GM12878 (cell line): ENCODE data around the gene RRAD. TPM values are rescaled to one million over a fixed set of nuclear protein-coding genes. Genes with fewer than 3 reads are reported as not detected.
A peak's percentile ranks its signal among the peaks of the same experiment; 100 is the strongest.

Experiments used
- ATAC-seq: fragments of 200-7000 bp; cut with Tn5 transposase; 3 replicates; pipeline ENCODE4 v1.9.1; 2020; ENCODE audit warnings: mild to moderate bottlenecking, moderate library complexity
- BruUV-seq: library from RNA; stranded (reverse); fragments of 400-500 nt; replicated peaks from 2 replicates; lab custom pipeline; 2021; lab: Mats Ljungman, UMichigan
- CTCF ChIA-PET: fragments of 300-600 bp; sonication (Branson Sonifier 250); formaldehyde crosslinking; extraction: SDS; loops from one replicate; lab custom pipeline; 2021; ENCODE audit warnings: inconsistent platforms; lab: Yijun Ruan, JAX
- POLR2A ChIA-PET: fragments of 350-600 bp; formaldehyde crosslinking; extraction: SDS; loops from one replicate; lab custom pipeline; 2021; ENCODE audit warnings: inconsistent platforms; lab: Charles Lee
- RAD21 ChIA-PET: fragments of 300-600 bp; sonication (Branson Sonifier 250); formaldehyde crosslinking; loops from one replicate; lab custom pipeline; 2023; ENCODE audit warnings: antibody characterized with exemption; ENCODE audit not compliant: unreplicated experiment; lab: Charles Lee
- SMC1A ChIA-PET: fragments of 300-600 bp; sonication (Branson Sonifier 250); formaldehyde crosslinking; loops from one replicate; lab custom pipeline; 2023; ENCODE audit not compliant: unreplicated experiment, uncharacterized antibody; lab: Charles Lee
- DNase-seq: peaks from one replicate; pipeline ENCODE4 v3.0.0-alpha.2; 2011; ENCODE audit warnings: low read depth, low spot score
- FAIRE-seq: peaks from 3 replicates; lab custom pipeline; 2011; peaks lifted over from hg19 to GRCh38; lab: Jason Lieb, UNC
- H2AFZ ChIP-seq: 2 replicates; pipeline ENCODE4 v1.6.0; 2011; ENCODE audit warnings: low read depth, low read length, control low read depth; ENCODE audit not compliant: control insufficient read depth
- H3K27ac ChIP-seq: 2 replicates; pipeline ENCODE4 v1.5.1; 2011; ENCODE audit warnings: control low read depth; ENCODE audit not compliant: control insufficient read depth, insufficient read depth
- H3K27me3 ChIP-seq, 2 experiments: replicated peaks in 1 of 2; 2 replicates each; pipeline versions ENCODE4 v1.6.0 to v1.6.1; 2011; ENCODE audit warnings: low read length in 1 of 2; ENCODE audit not compliant: control insufficient read depth in 2 of 2, insufficient read depth in 2 of 2
- H3K36me3 ChIP-seq, 2 experiments: 2 replicates each; pipeline ENCODE4 v1.5.1; 2011; ENCODE audit warnings: low read length in 1 of 2; ENCODE audit not compliant: control insufficient read depth in 2 of 2, insufficient read depth in 2 of 2
- H3K4me1 ChIP-seq: 2 replicates; pipeline ENCODE4 v1.6.1; 2011; ENCODE audit warnings: mild to moderate bottlenecking, low read length, moderate library complexity, mixed read lengths; ENCODE audit not compliant: control insufficient read depth, insufficient read depth
- H3K4me2 ChIP-seq: 2 replicates; pipeline ENCODE4 v1.6.0; 2011; ENCODE audit warnings: control low read depth; ENCODE audit not compliant: control insufficient read depth, insufficient read depth
- H3K4me3 ChIP-seq: fragments of 200-600 bp; sonication (generic); 2 replicates; pipeline ENCODE4 v1.5.1; 2016
- H3K79me2 ChIP-seq: 2 replicates; pipeline ENCODE4 v1.6.0; 2011; ENCODE audit warnings: low read length; ENCODE audit not compliant: control insufficient read depth, insufficient read depth
- H3K9ac ChIP-seq: 2 replicates; pipeline ENCODE4 v1.8.0; 2011; ENCODE audit warnings: low read length, control low read depth, mixed read lengths; ENCODE audit not compliant: control insufficient read depth, insufficient read depth
- H3K9me3 ChIP-seq: replicated peaks from 3 replicates; pipeline ENCODE4 v1.5.1; 2011; ENCODE audit warnings: mild to moderate bottlenecking, low read length; ENCODE audit not compliant: control insufficient read depth, insufficient read depth
- H4K20me1 ChIP-seq: 2 replicates; pipeline ENCODE4 v1.6.0; 2011; ENCODE audit not compliant: control insufficient read depth, insufficient read depth
- BACH1 ChIP-seq: fragments of 450-650 bp; IDR thresholded peaks from 2 replicates; pipeline ENCODE4 v1.6.1; 2017; ENCODE audit warnings: mild to moderate bottlenecking, borderline replicate concordance
- CHD4 ChIP-seq: fragments of 200-600 bp; sonication (generic); IDR thresholded peaks from 2 replicates; pipeline ENCODE4 v1.6.1; 2016; ENCODE audit warnings: mild to moderate bottlenecking
- FOXK2 ChIP-seq: fragments of 450-650 bp; IDR thresholded peaks from 2 replicates; pipeline ENCODE4 v1.6.1; 2017; ENCODE audit warnings: mild to moderate bottlenecking, moderate library complexity
- FOXM1 ChIP-seq: IDR thresholded peaks from 2 replicates; pipeline ENCODE4 v1.6.1; 2012; ENCODE audit warnings: low read depth, mild to moderate bottlenecking, inconsistent platforms, low read length, moderate library complexity
- HDGF ChIP-seq: fragments of 450-650 bp; IDR thresholded peaks from 2 replicates; pipeline ENCODE4 v1.6.1; 2016; ENCODE audit warnings: antibody characterized with exemption
- MEF2B ChIP-seq: fragments of 450-650 bp; IDR thresholded peaks from 2 replicates; pipeline ENCODE4 v1.6.1; 2018; ENCODE audit warnings: mild to moderate bottlenecking, moderate library complexity; ENCODE audit not compliant: partially characterized antibody, poor library complexity, severe bottlenecking
- MTA3 ChIP-seq: IDR thresholded peaks from 2 replicates; pipeline ENCODE4 v1.6.1; 2012; ENCODE audit warnings: low read length, inconsistent platforms, borderline replicate concordance
- NBN ChIP-seq: fragments of 450-650 bp; IDR thresholded peaks from 2 replicates; pipeline ENCODE4 v1.6.1; 2016
- NR2F1 ChIP-seq: fragments of 450-650 bp; conservative IDR thresholded peaks from 2 replicates; pipeline ENCODE4 v1.6.1; 2017; ENCODE audit warnings: mild to moderate bottlenecking
- POLR2A ChIP-seq: IDR thresholded peaks from 2 replicates; pipeline ENCODE4 v1.6.1; 2011; ENCODE audit warnings: low read depth, mild to moderate bottlenecking, low read length
- RCOR1 ChIP-seq: conservative IDR thresholded peaks from 2 replicates; pipeline ENCODE4 v1.6.1; 2012; ENCODE audit warnings: low read depth, low read length, improper control_type of control experiment
- SIN3A ChIP-seq: IDR thresholded peaks from 2 replicates; pipeline ENCODE4 v1.6.1; 2012; ENCODE audit warnings: low read depth, low read length, improper control_type of control experiment
- SMARCA5 ChIP-seq: fragments of 450-650 bp; IDR thresholded peaks from 2 replicates; pipeline ENCODE4 v1.6.1; 2017; ENCODE audit warnings: mild to moderate bottlenecking
- SP1 ChIP-seq: IDR thresholded peaks from one replicate; pipeline ENCODE4 v1.6.1; 2011; ENCODE audit warnings: low read depth, low read length
- STAT1 ChIP-seq: fragments of 450-650 bp; conservative IDR thresholded peaks from 2 replicates; pipeline ENCODE4 v1.6.1; 2014; ENCODE audit warnings: antibody characterized with exemption, mild to moderate bottlenecking
- TCF12 ChIP-seq: IDR thresholded peaks from 2 replicates; pipeline ENCODE4 v1.6.1; 2011; ENCODE audit warnings: low read depth, mild to moderate bottlenecking, low read length
- ZNF24 ChIP-seq: fragments of 450-650 bp; IDR thresholded peaks from 2 replicates; pipeline ENCODE4 v1.6.1; 2017; ENCODE audit warnings: antibody characterized with exemption, mild to moderate bottlenecking
- ZNF622 ChIP-seq: fragments of 450-650 bp; IDR thresholded peaks from 2 replicates; pipeline ENCODE4 v1.6.1; 2017; ENCODE audit warnings: mild to moderate bottlenecking, inconsistent platforms
- WGBS: methylation state at CpG from one replicate; pipeline ENCODE4 v1.1.6; 2016; ENCODE audit warnings: low lambda C conversion rate; ENCODE audit not compliant: insufficient replicate concordance, insufficient coverage; ENCODE audit errors: missing lambda C conversion rate; 5-methylcytosine and 5-hydroxymethylcytosine counted together
- in situ Hi-C: fragments of 300-500 bp; cut with MboI; formaldehyde crosslinking; loops from 9 replicates; pipeline ENCODE4 v1.14.3; 2018; ENCODE audit warnings: mixed read lengths
- intact Hi-C: fragments of 100-400 bp; cut with micrococcal nuclease; formaldehyde crosslinking; loops from one replicate; pipeline ENCODE4 v1.14.2; 2022; ENCODE audit not compliant: unreplicated experiment
- polyA plus RNA-seq, 11 experiments: library from polyadenylated mRNA; depleted of rRNA in 4 of 11; unstranded in 6 of 11; stranded (reverse) in 5 of 11; fragments of >200 nt; fragmentation: Nextera tagmentation in 4 of 11; fragmentation: Illumina TruSeq in 1 of 11; extraction: Ambion mirVana in 4 of 11; extraction: Trizol in 1 of 11; gene quantifications; 1 replicate in 1 of 11; 2 replicates in 10 of 11; pipeline versions ENCODE4 v1.2.1 to v1.2.3, GENCODE V29; 2011 to 2016; ENCODE audit warnings: inconsistent platforms in 2 of 11, missing spikeins in 2 of 11, low read depth in 1 of 11
- total RNA-seq, 4 experiments: library from RNA; depleted of rRNA in 3 of 4; stranded (reverse); fragments of >200 nt in 3 of 4; fragmentation: Illumina TruSeq in 1 of 4; extraction: Trizol in 1 of 4; gene quantifications; 2 replicates each; pipeline versions ENCODE4 v1.2.1 to v1.2.3, GENCODE V29; 2013 to 2021
- TF ChIP-seq, protein P1 (sequence below): fragments of 450-650 bp; formaldehyde crosslinking; IDR thresholded peaks from 2 replicates; pipeline ENCODE4 v1.4.0; 2020; ENCODE audit warnings: mild to moderate bottlenecking, moderate library complexity

The RRAD gene
- total and polyA plus RNA-seq, 10 of the 15 experiments (the other 5 are each of a cell fraction or from before 2014, with no cell fraction given), result 0.11 to 8.5 (median 2.8) TPM

DNA sequence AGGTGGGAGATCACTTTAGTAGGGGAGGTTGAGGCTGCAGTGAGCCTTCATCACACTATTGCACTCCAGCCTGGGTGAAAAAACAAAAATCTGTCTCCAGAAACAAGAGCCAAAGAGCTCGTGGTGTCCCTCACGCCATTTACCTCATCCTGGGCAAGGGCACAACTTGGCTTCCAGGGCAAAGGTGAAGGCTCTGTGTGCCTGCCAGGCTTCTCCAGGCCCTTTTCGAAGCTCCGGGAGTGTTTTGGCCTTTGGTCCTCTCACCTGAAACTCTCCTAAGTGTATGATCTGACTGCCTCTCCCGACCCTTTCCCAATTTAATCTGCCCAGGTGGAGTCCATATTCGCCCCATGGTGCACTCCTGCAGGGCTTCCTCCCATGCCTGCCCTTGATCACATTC, 24.1 kb upstream of the RRAD start:
- Histone ChIP-seq H3K4me2 (no peak overlapping the region), H4K20me1 (no peaks in the 10 kb centered on the region), H2AFZ (no peak overlapping the region), H3K4me3 (no peak overlapping the region), H3K79me2 (no peaks in the 10 kb centered on the region), H3K27me3 (no peaks in the 10 kb centered on the region), H3K9me3 (no peaks in the 10 kb centered on the region), H3K27ac (no peak overlapping the region), H3K4me1 (peaks cover 19% of the 10 kb centered on the region), H3K36me3 (no peaks in the 10 kb centered on the region), H3K9ac (no peak overlapping the region)
- ChIA-PET RAD21 (interaction anchor here (1.3 kb wide), 1 partner anchor 64 kb away, joined by 4 read pairs; no protein-coding TSS in a partner anchor), SMC1A (no interaction called here), CTCF (interaction anchor here (1.1 to 1.5 kb wide), 2 partner anchors 11 to 27 kb away, joined by 4 to 5 read pairs; partner anchors contain the start of gene CES3), POLR2A (interaction anchor here (0.6 kb wide), 2 partner anchors 101 to 477 kb away, joined by 3 to 7 read pairs; no protein-coding TSS in a partner anchor)
- WGBS, result 95% methylated on average over 6 of the region's 6 CpGs
- DNase-seq (no peak), ATAC-seq (no peak), FAIRE-seq (no peak)
- BruUV-seq, result no TSS peak
- no peak for TF ChIP-seq CHD4
- no peak for TF ChIP-seq MEF2B
- TF ChIP-seq ZNF24, result no peak
- TF ChIP-seq FOXK2, result no peak
- TF ChIP-seq SMARCA5, result no peak
- in situ Hi-C loops, result no loop called here
- intact Hi-C loops, result no loop called here

GRCh38 chr16:66948837-66949225, 23.5 kb upstream of the RRAD start:
- Histone ChIP-seq H3K36me3 (no peaks in the 10 kb centered on the region), H2AFZ (no peak overlapping the region), H3K4me3 (peak overlapping the region; percentile 57; the same call in 1 of the 2 replicates), H3K4me2 (peak overlapping the region; percentile 100; the same call in 1 of the 2 replicates), H3K79me2 (no peaks in the 10 kb centered on the region), H3K27ac (no peak overlapping the region), H3K9ac (no peak overlapping the region), H3K27me3 (no peaks in the 10 kb centered on the region), H4K20me1 (no peaks in the 10 kb centered on the region), H3K4me1 (peaks cover 19% of the 10 kb centered on the region), H3K9me3 (no peaks in the 10 kb centered on the region)
- ChIA-PET POLR2A (no interaction called here), RAD21 (no interaction called here), SMC1A (no interaction called here), CTCF (interaction anchor here (1.5 kb wide), 1 partner anchor 27 kb away, joined by 4 read pairs; no protein-coding TSS in a partner anchor)
- no TSS peak for BruUV-seq
- intact Hi-C loops (no loop called here), in situ Hi-C loops (no loop called here)
- DNase-seq, result no peak
- FAIRE-seq, result no peak
- 51% methylated on average over 21 of the region's 21 CpGs for WGBS
- ATAC-seq, result no peak
- TF ChIP-seq, protein P1, sequence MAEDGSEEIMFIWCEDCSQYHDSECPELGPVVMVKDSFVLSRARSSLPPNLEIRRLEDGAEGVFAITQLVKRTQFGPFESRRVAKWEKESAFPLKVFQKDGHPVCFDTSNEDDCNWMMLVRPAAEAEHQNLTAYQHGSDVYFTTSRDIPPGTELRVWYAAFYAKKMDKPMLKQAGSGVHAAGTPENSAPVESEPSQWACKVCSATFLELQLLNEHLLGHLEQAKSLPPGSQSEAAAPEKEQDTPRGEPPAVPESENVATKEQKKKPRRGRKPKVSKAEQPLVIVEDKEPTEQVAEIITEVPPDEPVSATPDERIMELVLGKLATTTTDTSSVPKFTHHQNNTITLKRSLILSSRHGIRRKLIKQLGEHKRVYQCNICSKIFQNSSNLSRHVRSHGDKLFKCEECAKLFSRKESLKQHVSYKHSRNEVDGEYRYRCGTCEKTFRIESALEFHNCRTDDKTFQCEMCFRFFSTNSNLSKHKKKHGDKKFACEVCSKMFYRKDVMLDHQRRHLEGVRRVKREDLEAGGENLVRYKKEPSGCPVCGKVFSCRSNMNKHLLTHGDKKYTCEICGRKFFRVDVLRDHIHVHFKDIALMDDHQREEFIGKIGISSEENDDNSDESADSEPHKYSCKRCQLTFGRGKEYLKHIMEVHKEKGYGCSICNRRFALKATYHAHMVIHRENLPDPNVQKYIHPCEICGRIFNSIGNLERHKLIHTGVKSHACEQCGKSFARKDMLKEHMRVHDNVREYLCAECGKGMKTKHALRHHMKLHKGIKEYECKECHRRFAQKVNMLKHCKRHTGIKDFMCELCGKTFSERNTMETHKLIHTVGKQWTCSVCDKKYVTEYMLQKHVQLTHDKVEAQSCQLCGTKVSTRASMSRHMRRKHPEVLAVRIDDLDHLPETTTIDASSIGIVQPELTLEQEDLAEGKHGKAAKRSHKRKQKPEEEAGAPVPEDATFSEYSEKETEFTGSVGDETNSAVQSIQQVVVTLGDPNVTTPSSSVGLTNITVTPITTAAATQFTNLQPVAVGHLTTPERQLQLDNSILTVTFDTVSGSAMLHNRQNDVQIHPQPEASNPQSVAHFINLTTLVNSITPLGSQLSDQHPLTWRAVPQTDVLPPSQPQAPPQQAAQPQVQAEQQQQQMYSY, result no peak
- no peak for TF ChIP-seq MEF2B
- no peak for TF ChIP-seq BACH1
- no peak for TF ChIP-seq STAT1
- no peak for TF ChIP-seq TCF12
- no peak for TF ChIP-seq SIN3A
- TF ChIP-seq SP1, result no peak
- TF ChIP-seq MTA3, result no peak
- no peak for TF ChIP-seq FOXM1
- no peak for TF ChIP-seq NBN
- TF ChIP-seq RCOR1, result no peak
- TF ChIP-seq ZNF622, result no peak
- no peak for TF ChIP-seq HDGF
- no peak for TF ChIP-seq POLR2A
- TF ChIP-seq NR2F1, result no peak
